Endothelial cell of umbilical vein (primary cell): Measurements from ENCODE around the gene PTCSC3. TPM values are rescaled to one million over a fixed set of nuclear protein-coding genes. Genes with fewer than 3 reads are reported as not detected.

ENCODE experiments used
- BruUV-seq: library from RNA; stranded (reverse); fragments of 400-500 nt; replicated peaks from 2 replicates; lab custom pipeline; 2021; lab: Mats Ljungman, UMichigan
- CTCF ChIA-PET: fragments of 300-600, 350-600 bp; sonication (Branson Sonifier 250); formaldehyde crosslinking; loops from one replicate; lab custom pipeline; 2021; ENCODE audit warnings: antibody characterized with exemption, inconsistent platforms; lab: Charles Lee
- POLR2A ChIA-PET: fragments of 300-600, 350-600 bp; sonication (Branson Sonifier 250); formaldehyde crosslinking; loops from one replicate; lab custom pipeline; 2021; ENCODE audit warnings: antibody characterized with exemption, inconsistent platforms; lab: Charles Lee
- DNase-seq: peaks from one replicate; pipeline ENCODE4 v3.0.0-alpha.2; 2011; ENCODE audit warnings: low read depth, low spot score
- FAIRE-seq: peaks from 2 replicates; lab custom pipeline; 2011; peaks lifted over from hg19 to GRCh38; lab: Jason Lieb, UNC
- H2AFZ ChIP-seq: 2 replicates; pipeline ENCODE4 v1.6.0; 2012; ENCODE audit warnings: low read depth, low read length, control low read depth, inconsistent platforms
- H3K27ac ChIP-seq: 2 replicates; pipeline ENCODE4 v1.5.1; 2011; ENCODE audit warnings: low read depth, mild to moderate bottlenecking, control low read depth, low read length, moderate library complexity; ENCODE audit not compliant: insufficient read depth
- H3K27me3 ChIP-seq, 2 experiments: 2 replicates each; pipeline versions ENCODE4 v1.6.0 to v1.6.1; 2011; ENCODE audit warnings: low read length in 2 of 2, mixed read lengths in 1 of 2; ENCODE audit not compliant: control insufficient read depth in 2 of 2, insufficient read depth in 2 of 2
- H3K36me3 ChIP-seq, 2 experiments: 2 replicates in 1 of 2; 3 replicates in 1 of 2; pipeline ENCODE4 v1.5.1; 2011; ENCODE audit warnings: low read length in 2 of 2, mild to moderate bottlenecking in 1 of 2, moderate library complexity in 1 of 2; ENCODE audit not compliant: control insufficient read depth in 2 of 2, insufficient read depth in 2 of 2; ENCODE audit errors: extremely low read depth in 1 of 2
- H3K4me1 ChIP-seq: 3 replicates; pipeline ENCODE4 v1.5.1; 2011; ENCODE audit warnings: mild to moderate bottlenecking, low read length; ENCODE audit not compliant: control insufficient read depth, insufficient read depth; ENCODE audit errors: extremely low read depth
- H3K4me2 ChIP-seq: 2 replicates; pipeline ENCODE4 v1.6.1; 2011; ENCODE audit warnings: low read length, control low read depth, mixed read lengths; ENCODE audit not compliant: insufficient read depth
- H3K4me3 ChIP-seq, 3 experiments: fragments of 200-600 bp in 1 of 3; sonication (generic), shearing (Covaris generic) in 1 of 3; replicated peaks in 1 of 3; 2 replicates each; pipeline ENCODE4 v1.5.1; 2011 to 2016; ENCODE audit warnings: control low read depth in 3 of 3, low read length in 3 of 3, mild to moderate bottlenecking in 2 of 3, inconsistent platforms in 1 of 3, low read depth in 1 of 3, moderate library complexity in 1 of 3; ENCODE audit not compliant: insufficient read depth in 1 of 3
- H3K79me2 ChIP-seq: 2 replicates; pipeline ENCODE4 v1.6.0; 2012; ENCODE audit warnings: low read length, inconsistent platforms; ENCODE audit not compliant: control insufficient read depth, insufficient read depth
- H3K9ac ChIP-seq: replicated peaks from 2 replicates; pipeline ENCODE3; 2011; ENCODE audit warnings: low read length, control low read depth; ENCODE audit not compliant: insufficient read depth; ENCODE audit errors: extremely low read depth
- H3K9me1 ChIP-seq: replicated peaks from 3 replicates; pipeline ENCODE4 v1.6.0; 2011; ENCODE audit warnings: mild to moderate bottlenecking, low read length; ENCODE audit not compliant: control insufficient read depth, insufficient read depth; ENCODE audit errors: extremely low read depth
- H3K9me3 ChIP-seq: replicated peaks from 2 replicates; pipeline ENCODE4 v1.5.1; 2012; ENCODE audit warnings: low read length, inconsistent platforms; ENCODE audit not compliant: control insufficient read depth, insufficient read depth
- H4K20me1 ChIP-seq: replicated peaks from 2 replicates; pipeline ENCODE3; 2011; ENCODE audit warnings: mild to moderate bottlenecking, low read length; ENCODE audit not compliant: control insufficient read depth, insufficient read depth; ENCODE audit errors: extremely low read depth
- CTCF ChIP-seq, 2 donors: IDR thresholded peaks; 1 replicate in 1 of 2; 2 replicates in 1 of 2; pipeline ENCODE4 v1.5.1; 2011; ENCODE audit warnings: low read length in 2 of 2, mild to moderate bottlenecking in 2 of 2, moderate library complexity in 2 of 2, control low read depth in 1 of 2, inconsistent platforms in 1 of 2, low read depth in 1 of 2; ENCODE audit not compliant: insufficient read depth in 1 of 2; ENCODE audit errors: extremely low read depth in 1 of 2
- EZH2 ChIP-seq: IDR thresholded peaks from 2 replicates; pipeline ENCODE4 v1.6.1; 2012; ENCODE audit warnings: borderline replicate concordance, low read depth, mild to moderate bottlenecking, moderate library complexity, low read length, inconsistent platforms; ENCODE audit not compliant: severe bottlenecking
- FOS ChIP-seq: IDR thresholded peaks from 2 replicates; pipeline ENCODE4 v1.6.1; 2011; ENCODE audit warnings: mild to moderate bottlenecking, low read length, moderate library complexity, borderline replicate concordance; ENCODE audit not compliant: insufficient read depth
- GATA2 ChIP-seq: IDR thresholded peaks from 2 replicates; pipeline ENCODE4 v1.7.0; 2011; ENCODE audit warnings: low read depth, mild to moderate bottlenecking, moderate library complexity, mixed read lengths, low read length; ENCODE audit not compliant: insufficient read length, insufficient read depth
- JUN ChIP-seq: IDR thresholded peaks from 2 replicates; pipeline ENCODE4 v1.6.1; 2011; ENCODE audit warnings: borderline replicate concordance, low read depth; ENCODE audit not compliant: insufficient read length, insufficient read depth
- MAX ChIP-seq: IDR thresholded peaks from 2 replicates; pipeline ENCODE4 v1.6.1; 2011; ENCODE audit not compliant: insufficient read depth, insufficient read length
- MYC ChIP-seq: IDR thresholded peaks from one replicate; pipeline ENCODE4 v1.6.1; 2011; ENCODE audit warnings: mild to moderate bottlenecking, low read depth, low read length
- POLR2A ChIP-seq: IDR thresholded peaks from 2 replicates; pipeline ENCODE4 v1.6.1; 2012; ENCODE audit warnings: low read depth, mild to moderate bottlenecking, control low read depth, low read length
- POLR2AphosphoS5 ChIP-seq: IDR thresholded peaks from 2 replicates; pipeline ENCODE4 v1.6.1; 2012; ENCODE audit warnings: low read depth, mild to moderate bottlenecking, control low read depth, low read length, moderate library complexity; ENCODE audit not compliant: insufficient read depth
- dilution Hi-C: fragments of 300-500 bp; cut with MboI; formaldehyde crosslinking; loops from one replicate; pipeline ENCODE4 v1.15.0; 2019; ENCODE audit warnings: low sequenced_read_pairs; ENCODE audit not compliant: extremely low pct_ligation_motif_present
- intact Hi-C: fragments of 100-400 bp; cut with micrococcal nuclease; formaldehyde crosslinking; loops from one replicate; pipeline ENCODE4 v1.10.0; 2022
- polyA plus RNA-seq, 4 experiments: library from polyadenylated mRNA; depleted of rRNA in 3 of 4; stranded (reverse) in 3 of 4; unstranded in 1 of 4; fragments of >200 nt; gene quantifications; 2 replicates each; pipeline versions ENCODE4 v1.2.1 to v1.2.3, GENCODE V29; 2011 to 2012; ENCODE audit warnings: missing spikeins in 1 of 4
- total RNA-seq: library from RNA; stranded (reverse); gene quantifications from 2 replicates; pipeline ENCODE4 v1.2.3, GENCODE V29; 2021

The PTCSC3 gene
- total and polyA plus RNA-seq, 2 donors (not counting 3 experiments of a cell fraction or from before 2014, with no cell fraction given), result not detected

GRCh38 chr14:36111822-36112583, 64.5 kb downstream of the PTCSC3 start:
- Histone ChIP-seq H4K20me1 (no peaks in the 10 kb centered on the region), H3K9me1 (no peaks in the 10 kb centered on the region), H3K9ac (no peak overlapping the region), H3K36me3 (no peaks in the 10 kb centered on the region), H3K4me1 (no peaks in the 10 kb centered on the region), H3K4me3 (no peak overlapping the region), H3K27ac (no peak overlapping the region), H3K9me3 (no peaks in the 10 kb centered on the region), H3K79me2 (no peaks in the 10 kb centered on the region), H3K4me2 (no peak overlapping the region), H2AFZ (no peak overlapping the region), H3K27me3 (no peaks in the 10 kb centered on the region)
- ChIA-PET CTCF (no interaction called here), POLR2A (no interaction called here)
- dilution Hi-C loops (no loop called here), intact Hi-C loops (no loop called here)
- DNase-seq (no peak), FAIRE-seq (no peak)
- TF ChIP-seq EZH2 (no peak), POLR2A (no peak), MYC (no peak), FOS (no peak), CTCF (IDR thresholded peaks at IDR 0.05; ENCODE audit: extremely low read depth in 1 of 2, insufficient read depth in 1 of 2, low read depth in 1 of 2, low read length in 2 of 2) (no peak), POLR2AphosphoS5 (no peak), MAX (no peak), GATA2 (no peak), JUN (no peak)
- BruUV-seq, result no TSS peak
